HG03175 (cell line): ENCODE measurements around the gene WNT5B.

Experiments
- ATAC-seq: cut with Tn5 transposase; IDR thresholded peaks from one replicate; pipeline ENCODE4 v1.9.1; 2021; ENCODE audit warnings: mild to moderate bottlenecking, moderate library complexity; ENCODE audit not compliant: unreplicated experiment

Gene WNT5B

DNA sequence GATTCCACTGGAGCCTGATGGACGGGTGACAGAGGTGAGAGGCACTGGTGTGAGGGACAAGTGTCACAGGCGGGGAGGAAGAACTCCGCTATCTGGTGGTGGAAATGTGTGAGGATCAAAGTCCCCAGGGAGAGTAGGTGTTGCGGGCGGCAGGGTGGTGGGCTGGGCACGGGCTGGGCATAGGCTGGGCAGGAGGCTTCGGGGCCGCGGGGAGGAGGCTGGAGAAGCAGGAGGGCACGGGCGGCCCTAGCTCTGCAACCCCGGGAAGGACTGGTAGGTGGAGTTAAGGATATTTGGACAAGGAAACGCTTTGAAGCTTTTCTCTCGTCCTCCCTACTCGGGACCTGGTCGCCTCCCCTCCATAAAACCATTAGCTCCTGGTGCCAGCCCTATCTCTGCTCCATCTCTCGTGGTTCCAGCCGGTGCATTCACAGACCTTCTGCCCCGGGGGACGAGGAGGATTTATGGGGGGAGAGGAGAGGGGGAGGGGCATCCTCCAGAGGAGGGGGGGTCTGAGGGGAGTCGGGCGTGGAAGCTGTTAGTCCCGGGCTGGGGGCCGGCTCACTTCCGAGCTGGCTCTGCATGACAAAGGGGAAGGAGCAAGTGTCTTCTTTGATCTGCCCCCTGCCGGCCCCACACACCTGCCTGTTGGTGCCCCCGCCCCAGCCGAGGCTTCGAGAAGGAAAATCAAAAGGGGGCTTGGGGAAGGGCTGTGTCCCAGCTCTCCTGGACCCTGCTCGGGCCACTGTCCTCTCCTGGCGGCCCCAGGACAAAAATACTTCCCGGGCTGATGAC, 504 bp downstream of the WNT5B start:
- no peak for ATAC-seq

DNA sequence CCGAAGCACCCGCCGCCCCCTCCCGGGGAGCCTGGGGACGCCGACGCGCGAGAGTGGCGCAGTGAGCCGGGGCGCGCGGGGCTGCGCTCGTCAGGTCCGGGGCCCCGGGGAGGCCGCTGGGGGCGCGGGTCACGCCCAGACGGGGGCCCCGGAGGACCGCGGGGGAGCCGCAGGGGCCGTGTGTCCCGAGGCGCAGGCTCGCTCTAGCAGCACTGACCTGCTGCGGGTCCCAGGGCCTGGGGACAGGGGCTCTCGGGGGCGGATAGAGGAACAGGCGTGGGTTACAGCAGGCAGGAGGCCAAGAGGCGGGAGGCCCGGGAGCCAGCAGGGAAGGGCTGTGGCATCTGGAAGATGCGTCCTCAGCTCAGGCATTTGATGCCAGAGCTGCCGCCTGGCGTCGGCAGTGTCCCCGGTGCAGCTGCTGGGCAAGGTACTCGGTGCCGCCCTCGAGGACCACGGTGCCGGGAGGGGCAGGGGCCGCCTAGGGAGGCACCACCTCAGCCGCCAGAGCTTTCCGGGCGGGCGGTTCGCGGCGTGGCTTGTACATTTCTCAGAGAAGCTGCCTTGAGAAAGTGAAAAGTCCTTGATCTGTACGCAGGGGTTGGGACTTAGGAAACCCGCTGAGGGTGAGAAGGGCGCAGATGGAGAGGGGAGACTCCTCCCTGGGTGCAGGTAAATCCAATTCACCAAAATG, 1.2 kb downstream of the WNT5B start:
- ATAC-seq, result no peak

DNA sequence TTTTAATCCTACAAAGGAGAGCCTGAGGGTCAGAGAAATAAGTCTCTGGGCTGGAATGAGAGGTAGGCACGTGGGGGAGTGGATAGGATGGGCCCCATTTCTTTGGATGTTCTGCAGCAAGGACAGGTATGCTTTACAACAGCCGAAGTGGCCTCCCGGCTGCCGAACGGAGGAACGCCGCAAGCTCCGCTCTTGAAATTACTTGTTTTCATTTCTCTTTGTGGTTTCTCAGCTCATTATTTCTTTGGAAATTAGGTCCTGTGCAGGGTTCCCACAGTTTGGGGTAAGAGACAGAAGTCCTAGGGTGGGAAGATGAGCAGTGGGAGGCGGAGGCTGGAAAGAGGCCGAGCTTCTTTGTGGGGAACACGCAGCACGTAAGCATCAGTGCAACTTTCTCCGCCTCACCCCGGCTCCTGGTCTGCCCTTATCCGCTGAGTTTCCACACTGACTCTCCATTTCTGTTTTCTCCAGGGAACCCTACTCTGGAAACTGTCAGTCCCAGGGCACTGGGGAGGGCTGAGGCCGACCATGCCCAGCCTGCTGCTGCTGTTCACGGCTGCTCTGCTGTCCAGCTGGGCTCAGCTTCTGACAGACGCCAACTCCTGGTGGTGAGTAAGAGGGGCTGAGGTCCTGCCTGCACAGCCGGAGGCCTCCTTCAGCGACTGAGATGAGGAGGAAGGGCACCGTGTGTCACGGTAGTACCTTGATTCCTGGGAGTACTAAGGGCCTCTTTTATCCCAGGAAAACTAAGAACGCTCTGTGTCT, 2.0 kb downstream of the WNT5B start:
- ATAC-seq, result no peak

DNA sequence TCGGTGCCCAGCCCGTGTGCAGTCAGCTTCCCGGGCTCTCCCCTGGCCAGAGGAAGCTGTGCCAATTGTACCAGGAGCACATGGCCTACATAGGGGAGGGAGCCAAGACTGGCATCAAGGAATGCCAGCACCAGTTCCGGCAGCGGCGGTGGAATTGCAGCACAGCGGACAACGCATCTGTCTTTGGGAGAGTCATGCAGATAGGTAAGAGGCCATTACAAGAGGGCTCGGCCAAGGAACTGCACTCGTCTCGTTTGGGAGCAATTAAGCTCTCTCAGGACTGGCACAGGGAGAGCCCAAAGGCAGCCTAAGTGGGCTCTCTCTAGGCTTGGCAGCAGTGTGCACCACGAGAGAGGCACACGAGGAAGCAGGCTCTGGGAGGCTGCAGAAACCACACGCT, 3.7 kb downstream of the WNT5B start:
- no peak for ATAC-seq

DNA sequence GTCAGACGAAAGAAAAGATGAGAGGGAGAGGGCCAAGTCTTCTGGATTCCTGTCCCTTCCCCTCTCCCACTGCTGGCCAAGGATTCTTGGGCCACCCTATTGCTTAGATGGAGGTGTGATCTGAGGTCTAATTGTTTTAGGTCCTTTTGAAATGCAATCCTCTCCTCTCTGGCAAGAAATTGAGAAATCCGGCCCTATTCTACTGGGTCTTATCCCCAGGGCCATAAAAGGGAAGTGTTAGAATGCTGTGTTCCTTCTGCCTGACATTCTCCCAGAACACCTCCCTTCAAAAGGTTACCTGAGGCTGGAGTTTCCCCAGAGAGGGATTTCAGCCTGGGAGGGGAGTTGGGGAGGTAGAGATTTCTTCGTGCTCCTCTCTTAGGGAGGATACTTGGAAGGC, 4.4 kb downstream of the WNT5B start:
- ATAC-seq, result no peak

DNA sequence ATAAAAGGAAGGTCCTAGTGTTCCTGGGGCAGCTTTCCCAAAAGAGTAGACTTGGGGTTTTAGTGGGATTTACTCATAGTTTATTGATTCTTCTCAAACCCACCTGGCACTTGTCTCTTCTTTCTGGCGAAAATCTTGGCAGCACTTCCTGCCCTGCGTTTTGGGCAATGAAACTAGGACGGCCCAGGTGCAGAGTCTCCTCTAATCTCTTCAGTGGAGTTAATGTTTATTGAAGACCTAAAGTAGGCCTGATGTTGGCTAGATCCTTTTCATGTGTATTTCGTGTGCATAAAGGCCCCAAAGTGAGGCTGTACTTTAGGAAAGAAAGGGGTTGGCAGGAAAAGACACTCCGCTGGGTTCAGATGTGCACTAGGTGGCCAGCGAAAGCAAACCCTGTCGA, 5.1 kb downstream of the WNT5B start:
- ATAC-seq, result no peak

DNA sequence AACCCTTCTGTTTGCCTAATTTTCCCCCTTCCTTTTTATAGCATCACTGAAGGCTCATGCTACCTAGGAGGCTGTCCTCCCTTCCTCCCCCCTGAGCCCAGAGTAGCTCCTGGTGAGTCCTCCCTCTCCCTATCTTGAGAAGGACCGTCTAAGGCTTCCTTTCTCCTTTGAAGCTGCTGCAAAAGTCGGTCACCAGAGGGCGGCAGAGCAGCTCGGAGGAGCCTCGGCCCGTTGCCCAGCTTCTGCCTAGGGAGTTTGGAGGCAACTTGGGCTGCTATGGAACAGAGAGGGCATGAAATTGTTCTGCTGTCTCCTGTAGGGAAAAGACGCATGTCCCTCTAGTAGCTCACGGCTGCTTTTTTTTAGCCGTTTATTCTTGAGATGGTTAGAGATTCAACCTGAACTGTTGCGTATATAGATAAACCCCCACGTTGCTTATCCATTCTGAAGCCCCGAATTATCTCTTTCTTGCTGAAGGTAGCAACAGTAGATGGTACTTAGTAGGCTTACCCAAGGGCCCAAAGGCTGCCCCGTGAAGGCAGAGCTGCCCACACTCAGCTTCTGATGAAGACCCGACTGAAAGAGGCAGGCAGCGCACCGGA, 5.7 kb downstream of the WNT5B start:
- ATAC-seq, result no peak

DNA sequence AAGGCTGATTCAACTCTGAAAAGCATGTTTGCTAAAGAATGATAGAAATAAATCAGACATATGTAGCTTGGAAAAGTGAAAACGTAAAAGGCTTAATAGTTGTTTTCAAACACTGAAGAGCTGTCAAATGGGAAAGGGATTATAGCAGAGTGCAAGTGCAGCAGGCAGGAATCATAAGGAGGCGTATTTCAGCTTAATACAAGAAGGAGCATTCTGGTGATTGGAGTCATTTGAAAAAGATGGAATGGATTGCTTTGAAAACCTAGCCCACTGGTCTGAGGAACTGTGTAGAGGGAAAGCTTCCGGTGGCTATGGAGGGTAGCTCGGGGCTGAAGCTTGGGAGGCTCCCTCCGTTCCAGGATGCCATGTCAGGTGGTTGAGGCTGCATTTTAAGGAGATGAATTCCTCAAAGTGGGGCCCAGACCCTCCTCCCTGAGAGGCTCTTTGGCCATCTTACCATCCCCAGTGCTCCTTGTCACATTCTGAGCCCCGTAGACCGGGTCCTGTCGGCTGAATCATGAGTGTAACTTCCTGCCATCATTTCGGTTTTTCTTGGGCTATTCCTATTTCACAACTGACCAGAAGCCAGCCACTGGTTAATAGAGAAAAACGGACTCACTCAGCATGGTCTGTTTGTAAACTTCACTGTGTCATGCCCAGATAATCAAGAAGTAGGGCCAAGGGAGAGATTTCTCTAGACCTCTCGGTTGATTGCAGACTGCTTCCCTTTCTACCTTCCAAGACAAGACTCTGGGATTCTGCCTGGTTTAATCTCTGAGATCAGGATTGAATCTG, 6.5 kb downstream of the WNT5B start:
- no peak for ATAC-seq

DNA sequence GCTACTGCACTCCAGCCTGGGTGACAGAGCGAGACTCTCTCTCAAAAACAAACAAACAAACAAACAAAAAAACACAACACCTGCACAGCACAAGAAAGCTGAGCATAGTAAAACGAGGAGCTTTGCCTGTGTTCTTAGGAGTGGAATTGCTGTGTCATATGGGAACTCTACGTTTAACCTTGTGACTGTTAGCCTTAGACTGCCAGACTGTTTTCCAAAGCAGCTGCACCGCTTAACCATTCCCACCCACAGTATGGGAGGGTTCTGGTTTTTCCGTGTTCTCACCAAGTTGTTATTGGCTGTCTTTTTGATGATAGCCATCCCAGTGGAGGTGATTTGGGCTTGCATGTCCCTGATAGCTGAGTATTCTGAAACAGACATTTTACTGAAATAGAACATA, 9.2 kb downstream of the WNT5B start:
- no peak for ATAC-seq

DNA sequence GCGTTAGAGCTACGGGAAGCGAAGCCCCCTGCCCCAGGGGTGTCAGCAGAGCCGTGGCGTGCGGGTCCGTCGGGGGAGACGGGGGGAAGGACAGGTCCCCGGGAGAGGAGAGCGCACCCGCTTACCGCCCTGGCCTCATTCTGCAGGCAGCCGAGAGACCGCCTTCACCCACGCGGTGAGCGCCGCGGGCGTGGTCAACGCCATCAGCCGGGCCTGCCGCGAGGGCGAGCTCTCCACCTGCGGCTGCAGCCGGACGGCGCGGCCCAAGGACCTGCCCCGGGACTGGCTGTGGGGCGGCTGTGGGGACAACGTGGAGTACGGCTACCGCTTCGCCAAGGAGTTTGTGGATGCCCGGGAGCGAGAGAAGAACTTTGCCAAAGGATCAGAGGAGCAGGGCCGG, 10.5 kb downstream of the WNT5B start:
- no peak for ATAC-seq

DNA sequence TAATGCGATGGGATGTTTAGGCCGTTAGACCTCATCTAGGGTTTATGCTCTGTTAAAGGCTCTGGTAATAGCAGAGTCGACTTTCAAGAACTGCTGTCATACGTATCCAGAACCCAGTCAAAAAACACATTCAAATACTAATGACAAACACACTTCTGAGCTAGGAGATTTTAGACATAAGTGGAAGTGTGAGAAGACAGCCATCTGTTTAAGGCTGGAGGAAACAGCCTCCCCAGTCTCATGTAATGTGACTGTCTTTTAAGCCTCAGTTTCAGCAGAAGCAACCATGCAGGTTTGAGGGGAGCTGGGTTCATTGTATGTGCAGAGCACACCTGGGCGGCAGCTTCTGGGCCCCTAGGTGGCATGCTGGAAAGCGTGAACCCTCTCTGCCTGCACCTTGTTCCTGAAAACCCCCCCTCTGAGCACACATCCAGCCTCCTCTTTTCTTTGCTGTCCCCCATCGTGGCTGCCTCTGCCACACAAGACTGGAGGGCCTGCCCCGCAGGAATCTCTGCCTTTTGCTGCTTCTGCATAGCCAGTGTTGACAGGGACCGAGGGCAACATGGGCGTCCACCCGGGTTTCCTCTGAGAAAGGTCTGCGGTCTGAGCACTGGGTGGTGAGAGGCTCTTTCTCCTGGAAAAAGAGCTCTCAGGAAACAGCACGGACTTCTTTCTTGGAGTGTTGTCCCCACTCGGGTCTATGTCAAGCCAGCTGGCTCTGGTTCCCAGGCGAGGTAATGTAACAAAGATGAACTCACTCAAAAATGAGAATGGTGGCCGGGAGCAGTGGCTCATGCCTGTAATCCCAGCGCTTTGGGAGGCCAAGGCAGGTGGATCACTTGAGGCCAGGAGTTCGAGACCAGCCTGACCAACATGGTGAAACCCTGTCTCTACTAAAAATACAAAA, 11.6 kb downstream of the WNT5B start:
- no peak for ATAC-seq

DNA sequence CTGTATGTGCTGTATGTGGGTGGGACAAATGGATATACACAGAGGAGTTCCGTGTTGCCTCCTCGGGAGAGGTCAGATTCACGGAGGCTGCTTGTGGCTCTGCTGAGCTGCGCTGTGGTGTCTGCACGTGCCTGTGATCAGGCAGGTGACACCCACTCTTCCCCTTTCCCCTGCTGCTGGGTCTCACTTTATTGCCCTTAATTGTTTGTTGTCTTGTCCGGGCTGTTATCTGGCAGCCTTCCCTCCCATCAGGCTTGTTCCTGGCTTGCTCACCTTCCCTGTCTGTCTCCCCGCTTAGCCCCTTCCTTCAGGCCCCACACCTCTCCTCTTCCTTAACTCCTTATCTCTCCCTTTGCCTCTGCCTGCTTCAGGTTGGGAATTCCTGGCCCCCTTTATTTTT, 13.5 kb downstream of the WNT5B start:
- ATAC-seq, result no peak

DNA sequence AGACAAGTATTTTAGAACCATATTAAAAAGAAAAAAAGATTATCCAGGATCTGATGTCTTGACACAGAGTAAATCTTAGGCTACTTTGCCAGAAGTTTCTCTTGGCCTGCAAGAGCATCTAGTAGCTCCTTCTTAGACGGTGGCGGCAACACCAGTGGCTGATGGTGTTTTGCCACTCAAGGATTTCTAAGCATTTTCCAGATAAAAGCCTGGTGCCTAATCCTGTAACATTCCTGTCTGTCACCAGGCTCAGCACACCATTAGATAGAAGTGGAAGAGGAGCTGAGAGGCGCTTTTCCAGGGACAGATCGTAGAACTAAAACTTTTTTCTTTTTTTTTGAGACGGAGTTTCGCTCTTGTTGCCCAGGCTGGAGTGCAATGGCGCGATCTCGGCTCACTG, 14.0 kb downstream of the WNT5B start:
- ATAC-seq, result no peak

DNA sequence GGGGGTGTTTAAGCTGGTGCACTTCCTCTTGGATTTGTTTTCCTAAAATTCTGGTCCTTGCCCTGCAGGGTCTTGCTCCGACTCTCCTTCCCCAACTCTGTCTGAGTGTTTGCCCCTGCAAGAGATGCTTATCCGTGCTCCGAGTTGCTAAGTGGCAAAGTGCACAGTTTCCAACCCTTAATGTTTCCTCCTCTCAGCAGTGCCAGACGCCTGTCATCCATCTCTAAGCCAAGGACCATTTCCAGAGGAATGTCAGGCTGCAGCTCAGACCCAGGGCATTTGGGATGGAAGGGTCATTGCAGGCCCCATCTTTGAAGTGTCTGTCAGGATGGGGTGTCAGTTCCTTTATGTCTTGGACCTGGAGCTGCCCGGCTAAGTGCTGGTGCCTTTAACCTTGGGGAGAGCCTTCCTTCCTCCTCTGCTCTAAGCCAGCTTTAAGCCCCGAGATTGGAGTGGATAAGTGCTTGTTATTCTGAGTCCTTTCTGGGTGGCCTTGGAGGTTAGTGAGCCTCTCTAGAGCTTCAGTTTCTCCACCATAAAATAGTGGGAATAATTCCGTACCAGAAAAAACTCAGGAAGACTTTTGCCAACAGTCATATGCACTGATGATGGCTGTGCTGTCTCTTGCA, 15.0 kb downstream of the WNT5B start:
- no peak for ATAC-seq

DNA sequence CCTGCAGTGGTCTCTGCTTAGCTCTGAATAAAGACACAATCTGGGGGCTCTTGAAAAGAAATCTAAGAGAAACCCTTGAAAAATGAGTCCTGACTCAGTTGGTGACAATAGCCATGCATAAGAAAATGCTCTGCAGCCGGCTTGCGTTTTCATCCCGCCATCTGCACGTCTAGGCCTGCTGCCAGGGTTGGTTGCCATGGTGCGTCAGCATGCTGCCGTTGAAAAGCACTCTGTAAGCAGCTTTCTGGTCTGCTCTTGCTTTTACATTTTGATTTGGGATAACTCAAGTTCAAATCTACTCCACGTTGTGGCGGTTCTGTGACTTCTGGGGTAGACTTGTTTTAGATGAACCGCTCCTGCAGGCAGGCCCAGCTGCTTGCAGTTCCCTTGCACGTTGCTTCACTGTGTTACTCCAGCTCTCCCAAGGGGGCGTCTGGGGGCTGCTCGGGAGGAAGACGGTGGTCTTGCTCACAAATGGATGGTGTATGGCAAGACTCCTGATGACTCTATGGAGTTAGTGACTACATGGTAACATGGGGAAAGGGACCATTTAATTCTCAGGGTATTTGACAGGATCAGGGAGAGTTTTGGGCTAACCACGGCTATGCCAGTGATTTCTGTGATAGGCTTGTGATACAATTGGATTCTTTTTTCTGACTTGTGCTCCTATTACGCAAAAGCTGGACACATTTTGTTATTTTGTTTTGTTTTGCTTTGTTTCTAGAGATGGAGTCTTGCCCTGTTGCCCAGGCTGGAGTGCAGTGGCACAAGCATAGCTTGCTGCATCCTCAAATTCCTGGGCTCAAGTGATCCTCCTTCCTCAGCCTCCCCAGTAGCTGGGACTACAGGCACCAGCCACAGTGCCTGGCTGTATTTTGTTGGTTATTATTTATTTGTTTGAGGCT, 15.8 kb downstream of the WNT5B start:
- ATAC-seq, result no peak

DNA sequence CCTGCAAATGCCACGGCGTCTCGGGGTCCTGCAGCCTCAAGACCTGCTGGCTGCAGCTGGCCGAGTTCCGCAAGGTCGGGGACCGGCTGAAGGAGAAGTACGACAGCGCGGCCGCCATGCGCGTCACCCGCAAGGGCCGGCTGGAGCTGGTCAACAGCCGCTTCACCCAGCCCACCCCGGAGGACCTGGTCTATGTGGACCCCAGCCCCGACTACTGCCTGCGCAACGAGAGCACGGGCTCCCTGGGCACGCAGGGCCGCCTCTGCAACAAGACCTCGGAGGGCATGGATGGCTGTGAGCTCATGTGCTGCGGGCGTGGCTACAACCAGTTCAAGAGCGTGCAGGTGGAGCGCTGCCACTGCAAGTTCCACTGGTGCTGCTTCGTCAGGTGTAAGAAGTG, 16.8 kb downstream of the WNT5B start:
- no peak for ATAC-seq

DNA sequence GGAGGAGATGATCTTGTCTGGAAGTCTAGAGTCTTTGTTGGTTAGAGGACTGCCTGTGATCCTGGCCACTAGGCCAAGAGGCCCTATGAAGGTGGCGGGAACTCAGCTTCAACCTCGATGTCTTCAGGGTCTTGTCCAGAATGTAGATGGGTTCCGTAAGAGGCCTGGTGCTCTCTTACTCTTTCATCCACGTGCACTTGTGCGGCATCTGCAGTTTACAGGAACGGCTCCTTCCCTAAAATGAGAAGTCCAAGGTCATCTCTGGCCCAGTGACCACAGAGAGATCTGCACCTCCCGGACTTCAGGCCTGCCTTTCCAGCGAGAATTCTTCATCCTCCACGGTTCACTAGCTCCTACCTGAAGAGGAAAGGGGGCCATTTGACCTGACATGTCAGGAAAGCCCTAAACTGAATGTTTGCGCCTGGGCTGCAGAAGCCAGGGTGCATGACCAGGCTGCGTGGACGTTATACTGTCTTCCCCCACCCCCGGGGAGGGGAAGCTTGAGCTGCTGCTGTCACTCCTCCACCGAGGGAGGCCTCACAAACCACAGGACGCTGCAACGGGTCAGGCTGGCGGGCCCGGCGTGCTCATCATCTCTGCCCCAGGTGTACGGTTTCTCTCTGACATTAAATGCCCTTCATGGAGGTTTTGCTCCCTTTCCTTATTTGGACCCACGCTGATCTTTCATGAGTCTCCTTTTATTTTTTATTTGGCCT, 17.7 kb downstream of the WNT5B start:
- ATAC-seq, result no peak

DNA sequence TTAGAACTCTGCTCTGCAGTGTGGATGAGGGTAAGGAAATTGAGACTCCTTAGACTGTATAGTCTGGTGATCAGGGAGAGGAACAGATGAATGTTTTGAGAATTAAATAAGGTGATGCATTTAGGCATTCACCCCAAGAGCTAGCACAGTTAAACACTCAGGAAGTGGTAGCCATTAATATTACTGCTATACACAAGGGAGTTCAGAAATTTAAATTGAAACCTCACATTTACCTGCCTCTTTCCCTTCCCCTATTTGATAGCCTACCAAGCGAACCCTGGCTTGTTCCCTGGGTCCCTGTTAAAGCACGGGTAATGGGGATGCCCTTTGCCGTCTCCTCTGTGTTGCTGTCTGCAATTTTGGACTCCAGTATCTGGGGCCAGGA, 18.2 kb downstream of the WNT5B start:
- ATAC-seq, result no peak
